Measurements from ENCODE around the gene LRP1B.
"Not testable (repeated sequence)": the region's sequence is repeated elsewhere in the genome, so short reads cannot be mapped to it uniquely, and the experiment has no call there.

LRP1B gene

GRCh38 chr2:141015341-141016047 lies 1115.3 kb downstream of the LRP1B start:
- intact Hi-C loops (cut with micrococcal nuclease), result no loop called here
- no peaks in the 10 kb centered on the region for H3K4me1 Mint-ChIP-seq (ENCODE audit: low read depth)
- no peaks in the 10 kb centered on the region for H3K27me3 Mint-ChIP-seq
- H3K4me3 Mint-ChIP-seq, result no peak overlapping the region
- H3K9me3 Mint-ChIP-seq, result no peaks in the 10 kb centered on the region
- H3K36me3 Mint-ChIP-seq (ENCODE audit: low read depth), result no peaks in the 10 kb centered on the region
- H3K27ac Mint-ChIP-seq, result no peak overlapping the region

GRCh38 chr2:141003967-141004657 lies 1126.7 kb downstream of the LRP1B start:
- Mint-ChIP-seq H3K9me3 (peaks cover 8% of the 10 kb centered on the region), H3K36me3 (ENCODE audit: low read depth) (no peaks in the 10 kb centered on the region), H3K27ac (no peak overlapping the region), H3K27me3 (no peaks in the 10 kb centered on the region), H3K4me1 (ENCODE audit: low read depth) (no peaks in the 10 kb centered on the region), H3K4me3 (no peak overlapping the region)
- intact Hi-C loops (cut with micrococcal nuclease), result no loop called here

DNA sequence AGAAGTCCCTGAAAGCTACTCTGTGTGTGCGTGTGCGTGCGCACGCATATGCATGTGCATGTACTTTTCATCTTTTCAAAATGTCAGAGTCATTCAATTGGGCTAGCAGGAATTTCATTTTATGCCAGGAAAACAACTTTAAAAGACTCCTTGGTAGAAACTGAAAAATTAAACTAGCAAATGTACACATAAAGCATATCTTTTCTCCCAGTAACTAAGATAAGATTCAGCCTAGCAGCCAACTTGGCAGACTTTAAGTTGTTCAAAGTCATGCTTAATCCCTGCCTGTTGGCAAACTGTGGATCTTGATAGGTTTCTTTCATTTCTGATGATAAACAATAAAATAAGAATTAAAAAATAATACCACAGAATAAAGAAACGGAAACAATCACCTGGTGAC lies 1129.1 kb downstream of the LRP1B start:
- intact Hi-C loops (cut with micrococcal nuclease), result no loop called here
- no peaks in the 10 kb centered on the region for H3K4me1 Mint-ChIP-seq (ENCODE audit: low read depth)
- H3K9me3 Mint-ChIP-seq, result peaks cover 8% of the 10 kb centered on the region
- H3K27me3 Mint-ChIP-seq, result no peaks in the 10 kb centered on the region
- no peak overlapping the region for H3K27ac Mint-ChIP-seq
- no peaks in the 10 kb centered on the region for H3K36me3 Mint-ChIP-seq (ENCODE audit: low read depth)
- H3K4me3 Mint-ChIP-seq, result no peak overlapping the region

DNA sequence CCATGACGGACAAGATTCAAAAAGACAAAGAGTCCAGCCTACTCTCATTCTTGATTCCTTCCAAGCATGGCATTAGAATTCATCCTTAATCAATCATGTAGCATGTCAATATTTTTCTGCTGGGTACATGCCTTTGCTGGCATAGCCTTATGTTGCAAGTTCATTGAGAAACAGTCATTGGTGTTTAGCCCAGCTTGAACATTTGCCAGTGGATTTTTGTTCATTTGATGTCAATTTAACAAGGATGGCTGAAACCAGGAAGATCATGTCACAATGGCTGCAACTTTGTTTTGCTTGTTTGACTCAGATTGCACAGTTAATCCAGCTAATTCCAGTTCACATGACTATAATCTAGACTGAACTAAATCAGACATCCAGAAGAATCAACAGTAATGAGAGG lies 1132.2 kb downstream of the LRP1B start:
- Mint-ChIP-seq H3K27me3 (no peaks in the 10 kb centered on the region), H3K4me1 (ENCODE audit: low read depth) (no peaks in the 10 kb centered on the region), H3K27ac (no peak overlapping the region), H3K4me3 (no peak overlapping the region), H3K36me3 (ENCODE audit: low read depth) (no peaks in the 10 kb centered on the region), H3K9me3 (peaks cover 16% of the 10 kb centered on the region)
- intact Hi-C loops (cut with micrococcal nuclease), result no loop called here

GRCh38 chr2:140998017-140998416 lies 1132.8 kb downstream of the LRP1B start:
- no peaks in the 10 kb centered on the region for H3K36me3 Mint-ChIP-seq (ENCODE audit: low read depth)
- peaks cover 16% of the 10 kb centered on the region for H3K9me3 Mint-ChIP-seq
- no peaks in the 10 kb centered on the region for H3K27me3 Mint-ChIP-seq
- intact Hi-C loops (cut with micrococcal nuclease), result no loop called here
- no peak overlapping the region for H3K4me3 Mint-ChIP-seq
- H3K4me1 Mint-ChIP-seq (ENCODE audit: low read depth), result no peaks in the 10 kb centered on the region
- H3K27ac Mint-ChIP-seq, result no peak overlapping the region

- H3K27me3 Mint-ChIP-seq, result no peaks in the 10 kb centered on the region
- H3K4me3 Mint-ChIP-seq, result no peak overlapping the region
- no peaks in the 10 kb centered on the region for H3K36me3 Mint-ChIP-seq (ENCODE audit: low read depth)
- no peak overlapping the region for H3K27ac Mint-ChIP-seq
- intact Hi-C loops (cut with micrococcal nuclease), result no loop called here
- no peaks in the 10 kb centered on the region for H3K4me1 Mint-ChIP-seq (ENCODE audit: low read depth)
- peaks cover 19% of the 10 kb centered on the region for H3K9me3 Mint-ChIP-seq
Measured at GRCh38 chr2:140994856-140995255, 1136.0 kb downstream of the LRP1B start.

DNA sequence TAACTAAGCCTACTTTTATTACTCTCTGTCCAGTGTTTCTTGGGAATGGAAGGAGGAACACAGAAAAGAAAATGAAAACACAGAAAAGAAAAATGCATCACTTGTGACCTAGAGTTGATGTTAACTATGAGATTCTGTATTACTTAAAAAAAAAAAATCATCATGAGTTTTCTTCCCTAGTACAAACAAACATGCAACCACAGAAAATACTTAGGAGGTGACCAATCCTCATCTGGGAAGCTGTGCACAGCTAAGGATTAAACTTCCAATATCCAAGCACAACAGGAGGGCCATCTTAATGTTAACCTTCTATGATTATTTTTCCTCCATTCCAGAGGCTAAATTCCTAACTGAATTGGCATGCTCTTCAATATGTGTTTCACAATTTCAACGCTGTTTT lies 1140.4 kb downstream of the LRP1B start:
- H3K27me3 Mint-ChIP-seq, result no peaks in the 10 kb centered on the region
- no peak overlapping the region for H3K27ac Mint-ChIP-seq
- intact Hi-C loops (cut with micrococcal nuclease), result no loop called here
- H3K36me3 Mint-ChIP-seq (ENCODE audit: low read depth), result no peaks in the 10 kb centered on the region
- H3K4me3 Mint-ChIP-seq, result no peak overlapping the region
- H3K4me1 Mint-ChIP-seq (ENCODE audit: low read depth), result no peaks in the 10 kb centered on the region
- peaks cover 17% of the 10 kb centered on the region for H3K9me3 Mint-ChIP-seq

GRCh38 chr2:140988597-140988996 lies 1142.2 kb downstream of the LRP1B start:
- H3K9me3 Mint-ChIP-seq, result peaks cover 8% of the 10 kb centered on the region
- no peak overlapping the region for H3K27ac Mint-ChIP-seq
- no peaks in the 10 kb centered on the region for H3K27me3 Mint-ChIP-seq
- intact Hi-C loops (cut with micrococcal nuclease), result no loop called here
- H3K36me3 Mint-ChIP-seq (ENCODE audit: low read depth), result no peaks in the 10 kb centered on the region
- H3K4me1 Mint-ChIP-seq (ENCODE audit: low read depth), result no peaks in the 10 kb centered on the region
- no peak overlapping the region for H3K4me3 Mint-ChIP-seq

DNA sequence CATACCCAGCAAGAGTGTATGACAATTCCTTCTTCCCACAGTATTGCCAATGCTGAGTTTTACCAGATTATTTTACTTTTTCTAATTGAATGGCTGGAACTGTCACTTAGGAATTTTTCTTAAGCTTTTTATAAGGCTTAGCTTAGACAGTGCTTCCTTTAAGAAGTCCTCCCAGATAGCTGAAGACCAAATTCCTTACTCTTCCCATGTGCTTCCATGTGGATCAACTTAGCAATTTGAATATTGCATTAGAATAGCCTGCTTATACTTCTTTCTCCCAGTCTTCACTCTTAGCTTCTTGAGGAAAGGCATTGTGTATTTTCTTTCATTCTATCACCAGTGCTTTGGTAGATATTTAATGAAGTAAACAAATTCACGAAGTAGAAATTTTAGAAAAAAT lies 1144.4 kb downstream of the LRP1B start:
- H3K9me3 Mint-ChIP-seq, result peaks cover 2% of the 10 kb centered on the region
- intact Hi-C loops (cut with micrococcal nuclease), result no loop called here
- no peak overlapping the region for H3K27ac Mint-ChIP-seq
- no peaks in the 10 kb centered on the region for H3K36me3 Mint-ChIP-seq (ENCODE audit: low read depth)
- no peaks in the 10 kb centered on the region for H3K4me1 Mint-ChIP-seq (ENCODE audit: low read depth)
- H3K27me3 Mint-ChIP-seq, result no peaks in the 10 kb centered on the region
- no peak overlapping the region for H3K4me3 Mint-ChIP-seq

- H3K9me3 Mint-ChIP-seq, result peaks cover 12% of the 10 kb centered on the region
- intact Hi-C loops (cut with micrococcal nuclease), result no loop called here
- no peaks in the 10 kb centered on the region for H3K36me3 Mint-ChIP-seq (ENCODE audit: low read depth)
- no peak overlapping the region for H3K4me3 Mint-ChIP-seq
- no peaks in the 10 kb centered on the region for H3K27me3 Mint-ChIP-seq
- no peaks in the 10 kb centered on the region for H3K4me1 Mint-ChIP-seq (ENCODE audit: low read depth)
- H3K27ac Mint-ChIP-seq, result no peak overlapping the region
Measured at GRCh38 chr2:140975237-140975636, 1155.6 kb downstream of the LRP1B start.

DNA sequence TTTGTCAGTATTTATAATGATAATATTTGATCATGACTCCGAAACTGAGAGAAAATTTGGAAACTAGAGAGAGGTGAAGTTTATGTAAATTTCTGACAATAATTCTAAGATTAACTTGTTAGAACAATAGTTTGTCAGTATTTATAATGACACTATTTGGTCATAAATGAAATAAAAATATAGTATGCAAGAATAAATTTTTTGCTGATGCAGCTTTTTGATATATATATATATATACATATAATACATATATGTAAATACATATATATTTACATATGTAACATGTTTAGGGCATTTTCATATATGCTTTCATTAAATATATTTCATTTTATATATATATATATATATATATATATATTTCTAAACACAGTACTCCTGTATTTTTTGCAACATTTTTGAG lies 1158.1 kb downstream of the LRP1B start:
- Mint-ChIP-seq H3K27me3 (no peaks in the 10 kb centered on the region), H3K4me1 (ENCODE audit: low read depth) (no peaks in the 10 kb centered on the region), H3K27ac (no peak overlapping the region), H3K4me3 (no peak overlapping the region), H3K9me3 (peaks cover 35% of the 10 kb centered on the region), H3K36me3 (ENCODE audit: low read depth) (no peaks in the 10 kb centered on the region)
- intact Hi-C loops (cut with micrococcal nuclease), result no loop called here

- intact Hi-C loops (cut with micrococcal nuclease); H3K4me3 Mint-ChIP-seq; H3K27ac Mint-ChIP-seq; H3K27me3 Mint-ChIP-seq; H3K4me1 Mint-ChIP-seq (ENCODE audit: low read depth); H3K36me3 Mint-ChIP-seq (ENCODE audit: low read depth): not testable (repeated sequence)
- H3K9me3 Mint-ChIP-seq, result peaks cover 21% of the 10 kb centered on the region
Measured at GRCh38 chr2:140964324-140964723, 1166.5 kb downstream of the LRP1B start.

- H3K4me3 Mint-ChIP-seq, result no peak overlapping the region
- no peaks in the 10 kb centered on the region for H3K4me1 Mint-ChIP-seq (ENCODE audit: low read depth)
- H3K36me3 Mint-ChIP-seq (ENCODE audit: low read depth), result no peaks in the 10 kb centered on the region
- intact Hi-C loops (cut with micrococcal nuclease), result no loop called here
- no peak overlapping the region for H3K27ac Mint-ChIP-seq
- no peaks in the 10 kb centered on the region for H3K9me3 Mint-ChIP-seq
- no peaks in the 10 kb centered on the region for H3K27me3 Mint-ChIP-seq
Measured at GRCh38 chr2:140949932-140950331, 1180.9 kb downstream of the LRP1B start.

DNA sequence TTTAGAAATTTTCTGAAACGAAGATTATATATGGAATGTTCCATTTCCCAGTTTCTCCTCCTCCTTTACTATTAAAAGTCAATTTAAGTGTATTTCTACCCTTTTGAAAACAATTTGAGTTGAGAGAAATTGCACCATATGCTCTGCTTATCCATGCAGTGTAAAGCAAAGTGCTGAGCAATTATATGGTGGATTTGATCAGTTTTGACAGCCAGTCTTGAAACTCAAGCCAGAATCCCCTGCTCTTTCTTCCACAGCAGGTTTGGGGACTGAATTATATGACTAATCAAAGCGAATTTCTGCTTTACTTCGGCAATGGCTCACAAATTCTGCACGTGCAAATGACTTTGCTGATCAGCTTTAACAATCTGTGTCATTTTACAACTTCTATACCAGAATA lies 1183.6 kb downstream of the LRP1B start:
- H3K4me3 Mint-ChIP-seq, result no peak overlapping the region
- H3K36me3 Mint-ChIP-seq (ENCODE audit: low read depth), result no peaks in the 10 kb centered on the region
- peaks cover 10% of the 10 kb centered on the region for H3K9me3 Mint-ChIP-seq
- no peak overlapping the region for H3K27ac Mint-ChIP-seq
- no peaks in the 10 kb centered on the region for H3K4me1 Mint-ChIP-seq (ENCODE audit: low read depth)
- intact Hi-C loops (cut with micrococcal nuclease), result no loop called here
- no peaks in the 10 kb centered on the region for H3K27me3 Mint-ChIP-seq

DNA sequence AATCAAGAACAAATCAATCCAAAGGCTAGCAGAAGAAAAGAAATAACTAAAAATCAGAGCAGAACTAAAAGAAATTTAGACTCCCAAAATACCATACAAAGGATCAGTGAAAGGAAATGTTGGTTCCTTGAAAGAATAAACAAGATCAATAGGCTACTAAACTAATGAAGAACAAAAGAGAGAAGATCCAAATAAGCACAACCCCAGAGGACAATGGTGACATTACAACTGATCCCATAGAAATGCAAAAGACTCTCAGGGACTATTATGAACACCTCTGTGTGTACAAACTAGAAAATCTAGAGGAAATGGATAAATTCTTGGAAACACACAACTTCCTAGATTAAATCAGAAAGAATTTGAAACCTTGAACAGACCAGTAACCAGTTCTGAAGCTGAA lies 1186.9 kb downstream of the LRP1B start:
- no peaks in the 10 kb centered on the region for H3K36me3 Mint-ChIP-seq (ENCODE audit: low read depth)
- H3K9me3 Mint-ChIP-seq, result peaks cover 22% of the 10 kb centered on the region
- H3K27ac Mint-ChIP-seq, result no peak overlapping the region
- no peaks in the 10 kb centered on the region for H3K4me1 Mint-ChIP-seq (ENCODE audit: low read depth)
- no peak overlapping the region for H3K4me3 Mint-ChIP-seq
- intact Hi-C loops (cut with micrococcal nuclease), result no loop called here
- no peaks in the 10 kb centered on the region for H3K27me3 Mint-ChIP-seq
